DOHH2 (cell line): ENCODE data around the gene MICAL3.
"Not testable (repeated sequence)": the region's sequence is repeated elsewhere in the genome, so short reads cannot be mapped to it uniquely, and the experiment has no call there.

ENCODE experiments used
- EZH2phosphoT487 ChIP-seq: fragments of 200-600 bp; sonication (generic); IDR thresholded peaks from 2 replicates; pipeline ENCODE4 v1.6.1; 2017; ENCODE audit warnings: borderline replicate concordance, mild to moderate bottlenecking, antibody characterized with exemption, low read length, moderate library complexity, mixed read lengths
- TF ChIP-seq, protein P1 (sequence below): fragments of 200-600 bp; sonication (generic); IDR thresholded peaks from one replicate; pipeline ENCODE4 v1.5.1; 2014; ENCODE audit warnings: antibody characterized with exemption, mild to moderate bottlenecking, low read depth, low read length; ENCODE audit not compliant: poor library complexity, severe bottlenecking

DNA sequence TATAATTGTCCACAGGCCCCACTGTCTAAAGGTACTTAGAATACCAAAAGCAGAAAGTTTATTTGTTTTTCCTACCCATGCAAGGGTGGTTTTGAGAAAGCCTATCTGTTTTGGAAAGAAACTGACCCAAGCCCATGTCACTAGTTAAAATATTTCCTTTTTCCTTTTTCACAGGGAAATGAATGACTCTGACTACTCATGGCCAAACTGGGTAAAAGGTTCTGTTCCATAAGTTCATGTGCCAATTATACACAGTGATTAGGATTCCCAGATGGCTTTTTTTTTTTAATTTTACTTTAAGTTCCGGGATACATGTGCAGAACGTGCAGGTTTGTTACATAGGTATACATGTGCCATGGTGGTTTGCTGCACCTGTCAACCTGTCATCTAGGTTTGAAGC is 31.4 kb downstream of the MICAL3 start:
- TF ChIP-seq, protein P1, sequence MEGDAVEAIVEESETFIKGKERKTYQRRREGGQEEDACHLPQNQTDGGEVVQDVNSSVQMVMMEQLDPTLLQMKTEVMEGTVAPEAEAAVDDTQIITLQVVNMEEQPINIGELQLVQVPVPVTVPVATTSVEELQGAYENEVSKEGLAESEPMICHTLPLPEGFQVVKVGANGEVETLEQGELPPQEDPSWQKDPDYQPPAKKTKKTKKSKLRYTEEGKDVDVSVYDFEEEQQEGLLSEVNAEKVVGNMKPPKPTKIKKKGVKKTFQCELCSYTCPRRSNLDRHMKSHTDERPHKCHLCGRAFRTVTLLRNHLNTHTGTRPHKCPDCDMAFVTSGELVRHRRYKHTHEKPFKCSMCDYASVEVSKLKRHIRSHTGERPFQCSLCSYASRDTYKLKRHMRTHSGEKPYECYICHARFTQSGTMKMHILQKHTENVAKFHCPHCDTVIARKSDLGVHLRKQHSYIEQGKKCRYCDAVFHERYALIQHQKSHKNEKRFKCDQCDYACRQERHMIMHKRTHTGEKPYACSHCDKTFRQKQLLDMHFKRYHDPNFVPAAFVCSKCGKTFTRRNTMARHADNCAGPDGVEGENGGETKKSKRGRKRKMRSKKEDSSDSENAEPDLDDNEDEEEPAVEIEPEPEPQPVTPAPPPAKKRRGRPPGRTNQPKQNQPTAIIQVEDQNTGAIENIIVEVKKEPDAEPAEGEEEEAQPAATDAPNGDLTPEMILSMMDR, result not testable (repeated sequence)
- TF ChIP-seq EZH2phosphoT487, result not testable (repeated sequence)
